Small intestine (tissue), 7 donors: Measurements from ENCODE around the gene LMF1. TPM values are rescaled to one million over a fixed set of nuclear protein-coding genes. Genes with fewer than 3 reads are reported as not detected.

Experiments
- DNase-seq, 2 donors: peaks; one replicate each; pipeline versions ENCODE4 v3.0.0 to v3.0.0-alpha.2; 2013
- FAIRE-seq: peaks from 2 replicates; lab custom pipeline; 2012; peaks lifted over from hg19 to GRCh38; lab: Jason Lieb, UNC
- H3K27ac ChIP-seq, 3 donors: one replicate each; pipeline ENCODE4 v1.5.1; 2013; ENCODE audit warnings: low read length in 2 of 3, mild to moderate bottlenecking in 2 of 3, control low read depth in 1 of 3, inconsistent platforms in 1 of 3, low read depth in 1 of 3, moderate library complexity in 1 of 3
- H3K27me3 ChIP-seq, 3 donors: one replicate each; pipeline ENCODE4 v1.6.1; 2013; ENCODE audit warnings: low read length in 3 of 3, inconsistent platforms in 1 of 3; ENCODE audit not compliant: control insufficient read depth in 3 of 3, insufficient read depth in 3 of 3
- H3K36me3 ChIP-seq, 3 donors: one replicate each; pipeline ENCODE4 v1.6.1; 2013; ENCODE audit warnings: low read length in 3 of 3, inconsistent platforms in 1 of 3, low read depth in 1 of 3, mild to moderate bottlenecking in 1 of 3, moderate library complexity in 1 of 3; ENCODE audit not compliant: control insufficient read depth in 3 of 3, insufficient read depth in 2 of 3
- H3K4me1 ChIP-seq, 3 donors: one replicate each; pipeline ENCODE4 v1.6.1; 2013; ENCODE audit warnings: low read length in 2 of 3, inconsistent platforms in 1 of 3, low read depth in 1 of 3, mild to moderate bottlenecking in 1 of 3, moderate library complexity in 1 of 3; ENCODE audit not compliant: control insufficient read depth in 3 of 3, insufficient read depth in 2 of 3
- H3K4me3 ChIP-seq, 3 donors: one replicate each; pipeline ENCODE4 v1.5.1; 2013; ENCODE audit warnings: low read length in 3 of 3, control low read depth in 1 of 3, inconsistent platforms in 1 of 3, low read depth in 1 of 3, mild to moderate bottlenecking in 1 of 3, moderate library complexity in 1 of 3
- H3K9me3 ChIP-seq, 2 donors: one replicate each; pipeline ENCODE4 v1.6.1; 2013; ENCODE audit warnings: low read depth in 1 of 2, low read length in 1 of 2; ENCODE audit not compliant: control insufficient read depth in 2 of 2, insufficient read depth in 1 of 2
- WGBS, 3 donors: extraction: QIAGEN DNeasy Blood & Tissue Kit; methylation state at CpG; one replicate each; pipeline ENCODE4 v1.1.7; 2013; 5-methylcytosine and 5-hydroxymethylcytosine counted together
- polyA plus RNA-seq, 4 donors: library from polyadenylated mRNA; stranded (reverse) in 3 of 4; unstranded in 1 of 4; fragments of 200-250 nt in 3 of 4; fragments of 120-200 nt in 1 of 4; gene quantifications; one replicate each; pipeline versions ENCODE4 v1.2.1 to v1.2.3, GENCODE V29; 2013
- donor health status: healthy with polysubstance abuse.
- donor health status: control.
- donor health status: control.
- donor health status: Bipolar disorder and iron deficiency.
- donor health status: healthy.

LMF1 gene
- polyA plus RNA-seq, 4 donors, result 8.2 to 18.0 (median 9.2) TPM

DNA sequence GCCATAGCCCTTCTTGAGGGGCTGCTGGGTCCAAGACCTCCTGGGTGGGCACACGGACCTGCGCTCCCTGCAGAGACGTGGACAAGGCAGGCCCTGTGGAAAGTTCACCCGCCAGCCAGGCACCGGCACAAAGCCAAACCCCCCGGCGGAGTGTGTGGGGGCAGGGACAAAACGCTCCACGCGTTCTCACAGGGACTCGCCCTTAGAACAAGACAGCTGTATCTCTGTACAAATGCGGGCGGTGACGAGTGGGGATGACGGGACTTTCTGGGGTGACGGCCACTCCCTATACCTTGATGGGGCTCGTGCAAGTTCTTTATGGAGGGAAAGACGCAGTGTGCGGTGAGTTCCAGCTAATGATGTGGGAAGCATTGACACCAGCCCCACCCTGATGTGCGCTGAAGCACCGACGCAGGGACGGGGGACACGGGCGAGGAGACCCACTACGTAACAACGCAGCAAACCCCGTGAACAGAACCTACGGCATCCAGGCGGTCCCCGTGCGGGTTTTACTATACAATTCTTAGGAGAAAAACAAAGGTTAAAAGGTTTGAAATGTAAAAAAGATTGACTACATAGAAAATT, 49.4 kb downstream of the LMF1 start:
- DNase-seq (no peak), FAIRE-seq (no peak)
- WGBS, 3 donors, result 90 to 95% (median 95%) methylated on average over 32 of the region's 32 CpGs
- H3K36me3 ChIP-seq, result peaks cover 0 to 39% (median 0%) of the 10 kb centered on the region in 3 donors
- H3K4me1 ChIP-seq, result peaks cover 0 to 5% (median 0%) of the 10 kb centered on the region in 3 donors
- no peaks in the 10 kb centered on the region for H3K27me3 ChIP-seq
- H3K9me3 ChIP-seq, result peaks cover 0 to 36% of the 10 kb centered on the region in 2 donors
- no peak overlapping the region for H3K27ac ChIP-seq
- H3K4me3 ChIP-seq, result no peak overlapping the region

DNA sequence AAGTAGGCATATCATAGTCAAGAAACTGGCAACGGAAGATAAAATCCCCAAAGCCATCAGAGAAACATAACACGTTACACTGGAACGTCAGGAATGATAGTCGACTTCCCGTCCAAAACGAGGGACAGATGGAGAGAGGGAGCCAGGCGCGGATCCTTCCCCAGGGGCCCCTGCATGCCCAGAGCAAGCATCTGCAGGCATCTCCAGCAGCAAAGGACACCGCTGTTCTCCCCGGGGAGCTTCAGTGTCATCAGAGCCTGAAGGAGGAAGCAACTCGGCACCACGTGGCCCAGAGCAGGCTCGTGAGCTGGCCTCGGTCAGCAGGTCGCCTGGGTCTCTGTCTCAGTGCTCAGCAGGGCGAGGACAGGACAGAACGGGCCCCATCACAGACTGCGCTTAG, 50.1 kb downstream of the LMF1 start:
- DNase-seq (no peak), FAIRE-seq (no peak)
- Histone ChIP-seq H3K4me3 (no peak overlapping the region), H3K36me3 (peaks cover 0 to 35% (median 0%) of the 10 kb centered on the region in 3 donors), H3K27me3 (no peaks in the 10 kb centered on the region), H3K9me3 (peaks cover 0 to 29% of the 10 kb centered on the region in 2 donors), H3K27ac (peak overlapping the region in 1 of 3 donors; percentile 73), H3K4me1 (peaks cover 0 to 5% (median 0%) of the 10 kb centered on the region in 3 donors)
- 69 to 86% (median 82%) methylated on average over 18 of the region's 18 CpGs for WGBS, 3 donors

DNA sequence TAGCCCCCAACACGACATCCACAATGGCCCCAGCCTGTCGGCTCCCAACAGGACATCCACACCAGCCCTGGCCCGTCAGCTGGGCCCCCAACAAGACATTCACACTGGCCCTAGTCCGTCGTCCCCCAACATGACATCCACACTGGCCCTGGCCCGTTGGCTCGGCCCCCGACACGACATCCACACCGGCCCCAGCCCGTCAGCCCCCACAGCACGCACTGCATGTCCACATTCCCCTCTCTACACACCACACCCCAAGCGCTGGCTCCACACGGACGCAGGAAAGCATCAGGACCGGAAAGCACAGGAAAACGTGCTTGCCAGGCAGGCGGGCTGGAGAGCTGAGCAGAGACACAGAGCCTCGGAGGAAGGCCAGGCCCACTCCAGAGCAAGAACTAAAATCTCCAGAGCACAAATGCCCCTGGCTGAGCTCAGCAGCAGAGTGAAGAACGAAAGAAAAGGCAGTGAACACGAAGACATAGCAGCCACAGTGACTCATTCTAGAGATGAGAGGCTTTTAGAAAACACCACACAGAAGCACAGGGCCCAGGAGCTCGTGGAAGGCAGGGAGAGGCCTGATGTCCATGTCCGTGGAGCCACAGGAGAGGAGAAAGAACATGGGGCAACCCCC, 50.6 kb downstream of the LMF1 start:
- Histone ChIP-seq H3K9me3 (peaks cover 0 to 25% of the 10 kb centered on the region in 2 donors), H3K4me1 (peaks cover 0 to 5% (median 0%) of the 10 kb centered on the region in 3 donors), H3K4me3 (no peak overlapping the region), H3K36me3 (peaks cover 0 to 33% (median 0%) of the 10 kb centered on the region in 3 donors), H3K27ac (peak overlapping the region in 2 of 3 donors; percentile 38 to 73), H3K27me3 (no peaks in the 10 kb centered on the region)
- 64 to 88% (median 88%) methylated on average over 23 of the region's 23 CpGs for WGBS, 3 donors
- no peak for DNase-seq
- no peak for FAIRE-seq

DNA sequence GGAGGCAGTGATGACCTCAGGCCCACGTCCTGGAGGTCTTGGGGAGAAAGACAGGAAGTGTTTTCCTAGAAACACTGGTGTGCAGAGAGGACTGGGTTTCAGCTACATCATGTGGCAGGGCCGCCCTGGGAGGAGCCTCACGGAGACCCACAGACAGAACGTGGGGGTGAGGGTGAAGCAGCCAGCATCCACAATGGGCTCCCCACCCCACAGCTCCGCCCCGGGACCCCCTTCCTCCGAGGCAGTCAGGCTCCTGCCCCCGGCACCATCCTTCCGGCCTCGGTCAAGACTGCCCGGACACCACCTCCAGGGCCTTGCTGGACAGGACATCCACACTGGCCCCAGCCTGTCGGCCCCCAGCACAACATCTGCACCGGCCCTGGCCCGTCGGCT, 51.1 kb downstream of the LMF1 start:
- H3K4me3 ChIP-seq, result no peak overlapping the region
- DNase-seq, result no peak
- H3K9me3 ChIP-seq, result peaks cover 0 to 22% of the 10 kb centered on the region in 2 donors
- 90 to 94% (median 93%) methylated on average over 8 to 15 of the region's 15 CpGs for WGBS, 3 donors
- peaks cover 0 to 5% (median 0%) of the 10 kb centered on the region in 3 donors for H3K4me1 ChIP-seq
- H3K36me3 ChIP-seq, result peaks cover 0 to 33% (median 0%) of the 10 kb centered on the region in 3 donors
- peak overlapping the region in 2 of 3 donors; percentile 38 to 73 for H3K27ac ChIP-seq
- no peak for FAIRE-seq
- H3K27me3 ChIP-seq, result no peaks in the 10 kb centered on the region

DNA sequence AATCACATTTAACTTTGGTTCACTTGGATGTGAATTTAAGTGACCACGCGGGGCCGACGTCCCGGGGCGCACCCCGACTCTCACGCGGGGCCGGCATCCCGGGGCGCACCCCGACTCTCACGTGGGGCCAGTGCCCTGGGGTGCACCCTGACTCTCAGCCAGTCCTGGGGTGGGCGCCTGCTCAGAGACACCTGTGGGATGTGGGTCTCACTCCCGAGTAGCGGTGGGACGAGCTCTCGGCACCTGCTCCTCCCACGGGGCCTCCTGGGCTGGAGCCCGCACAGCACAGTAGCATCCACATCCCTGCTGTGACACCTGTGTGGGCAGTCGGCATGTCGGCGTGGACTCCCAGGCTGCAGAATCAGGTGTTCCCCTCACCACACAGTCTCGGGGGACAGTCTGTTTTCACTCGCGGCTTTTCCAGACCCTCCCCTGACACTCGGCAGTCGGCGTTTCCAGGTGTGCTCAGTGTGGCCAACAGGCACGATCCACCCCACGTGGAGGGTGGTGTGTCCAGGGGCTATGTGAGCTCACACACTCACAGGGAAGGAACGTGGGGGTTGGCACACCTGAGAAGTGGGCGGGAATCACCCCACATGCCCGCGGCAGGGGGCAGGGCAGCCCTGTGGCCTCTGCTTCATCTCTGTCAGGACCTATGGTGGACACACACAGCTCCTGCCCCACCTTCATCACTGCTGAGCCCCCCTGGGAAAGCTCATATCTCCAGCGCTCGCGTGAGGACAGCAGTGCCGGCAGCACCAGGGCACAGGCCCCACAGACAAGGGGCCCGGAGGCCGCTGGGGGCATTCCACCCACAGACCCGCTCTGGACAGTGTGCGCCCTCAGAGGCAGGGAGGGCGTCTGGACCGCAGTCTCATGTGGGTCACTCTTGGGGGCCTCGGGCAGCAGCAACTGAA, 51.8 kb downstream of the LMF1 start:
- no peak for FAIRE-seq
- Histone ChIP-seq H3K36me3 (peaks cover 0 to 33% (median 0%) of the 10 kb centered on the region in 3 donors), H3K9me3 (peaks cover 0 to 18% of the 10 kb centered on the region in 2 donors), H3K4me3 (no peak overlapping the region), H3K27ac (no peak overlapping the region), H3K27me3 (no peaks in the 10 kb centered on the region), H3K4me1 (peaks cover 0 to 5% (median 0%) of the 10 kb centered on the region in 3 donors)
- WGBS, 3 donors, result 91 to 95% (median 93%) methylated on average over 44 to 47 of the region's 47 CpGs
- no peak for DNase-seq

DNA sequence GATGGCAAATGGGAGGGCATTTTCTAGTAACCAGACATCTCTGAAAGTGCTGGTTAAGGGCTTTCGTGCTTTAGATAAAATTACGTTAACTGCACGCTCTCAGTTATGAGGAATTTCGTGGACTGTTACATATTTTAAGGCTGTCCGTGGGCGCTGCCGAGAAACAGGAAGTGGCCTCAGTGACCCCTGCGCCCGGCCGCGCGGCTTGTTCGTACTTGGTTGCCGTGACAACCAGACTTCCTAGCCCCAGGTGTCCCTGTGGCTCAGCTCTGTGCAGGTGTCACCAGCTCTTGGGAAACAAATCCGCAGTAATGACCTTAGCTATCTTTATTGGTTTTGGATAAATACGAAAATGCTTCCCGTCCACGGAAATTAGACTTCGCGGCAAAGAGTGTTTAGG, 52.7 kb downstream of the LMF1 start:
- Histone ChIP-seq H3K36me3 (peaks cover 0 to 30% (median 0%) of the 10 kb centered on the region in 3 donors), H3K9me3 (peaks cover 0 to 11% of the 10 kb centered on the region in 2 donors), H3K4me1 (peaks cover 0 to 5% (median 0%) of the 10 kb centered on the region in 3 donors), H3K4me3 (no peak overlapping the region), H3K27me3 (no peaks in the 10 kb centered on the region), H3K27ac (no peak overlapping the region)
- WGBS, 3 donors, result 60 to 66% (median 63%) methylated on average over 20 of the region's 20 CpGs
- no peak for FAIRE-seq
- DNase-seq, result peak in 1 of 2 donors; percentile 44

DNA sequence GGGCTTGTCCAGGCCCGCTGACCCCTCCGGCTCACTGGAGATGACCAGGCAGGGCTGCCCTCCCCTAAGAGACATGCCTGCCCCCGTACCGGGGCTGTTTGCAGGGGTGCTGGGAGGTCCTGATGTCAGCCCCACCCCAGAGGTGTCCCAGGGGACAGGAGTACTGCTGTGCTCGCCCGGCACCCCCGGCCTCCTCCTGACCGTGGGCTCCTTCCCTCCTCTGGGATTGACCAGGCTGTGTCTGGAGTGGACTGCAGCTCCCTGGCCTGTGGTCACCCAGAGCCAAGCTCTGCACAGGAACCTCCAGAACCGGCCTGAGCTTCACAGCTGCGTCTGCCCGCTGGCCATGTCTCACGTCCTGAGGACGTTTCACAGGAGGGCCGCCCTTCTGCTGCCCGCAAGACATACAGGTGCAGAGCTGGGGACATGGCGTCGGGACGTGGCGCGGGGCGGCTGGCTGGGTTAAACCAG, 53.2 kb downstream of the LMF1 start:
- peaks cover 0 to 5% (median 0%) of the 10 kb centered on the region in 3 donors for H3K4me1 ChIP-seq
- H3K27me3 ChIP-seq, result no peaks in the 10 kb centered on the region
- no peak for DNase-seq
- no peak overlapping the region for H3K27ac ChIP-seq
- peaks cover 0 to 9% of the 10 kb centered on the region in 2 donors for H3K9me3 ChIP-seq
- FAIRE-seq, result no peak
- no peak overlapping the region for H3K4me3 ChIP-seq
- WGBS, 3 donors, result 91 to 96% (median 93%) methylated on average over 21 of the region's 21 CpGs
- H3K36me3 ChIP-seq, result peaks cover 0 to 29% (median 0%) of the 10 kb centered on the region in 3 donors
